HEK293 (cell line): ENCODE measurements around the gene ATXN2.

Experiments used
- GLIS2 ChIP-seq: fragments of 450-650 bp; formaldehyde crosslinking; IDR thresholded peaks from 2 replicates; pipeline ENCODE4 v1.5.1; 2016; ENCODE audit warnings: missing biosample characterization, missing genetic modification characterization
- IKZF3 ChIP-seq: fragments of 450-650 bp; IDR thresholded peaks from 2 replicates; pipeline ENCODE4 v1.5.0; 2018; ENCODE audit warnings: missing biosample characterization, mild to moderate bottlenecking, missing genetic modification characterization, moderate library complexity
- KLF10 ChIP-seq: fragments of 450-650 bp; IDR thresholded peaks from 2 replicates; pipeline ENCODE4 v1.5.1; 2018; ENCODE audit warnings: missing biosample characterization, mild to moderate bottlenecking, missing genetic modification characterization
- KLF16 ChIP-seq: fragments of 450-650 bp; formaldehyde crosslinking; IDR thresholded peaks from 2 replicates; pipeline ENCODE4 v1.5.1; 2017; ENCODE audit warnings: missing biosample characterization, missing genetic modification characterization
- OSR2 ChIP-seq: fragments of 450-650 bp; formaldehyde crosslinking; IDR thresholded peaks from 2 replicates; pipeline ENCODE4 v1.5.1; 2016; ENCODE audit warnings: missing biosample characterization, missing genetic modification characterization
- SCRT2 ChIP-seq: fragments of 450-650 bp; formaldehyde crosslinking; IDR thresholded peaks from 2 replicates; pipeline ENCODE4 v1.5.1; 2016; ENCODE audit warnings: missing biosample characterization, missing genetic modification characterization
- SP3 ChIP-seq: fragments of 450-650 bp; formaldehyde crosslinking; IDR thresholded peaks from 2 replicates; pipeline ENCODE4 v1.5.1; 2016; ENCODE audit warnings: missing biosample characterization, missing genetic modification characterization
- SP7 ChIP-seq: fragments of 450-650 bp; formaldehyde crosslinking; IDR thresholded peaks from 2 replicates; pipeline ENCODE4 v1.5.1; 2016; ENCODE audit warnings: missing biosample characterization, missing genetic modification characterization
- YY2 ChIP-seq: fragments of 450-650 bp; formaldehyde crosslinking; IDR thresholded peaks from 2 replicates; pipeline ENCODE4 v1.5.1; 2016; ENCODE audit warnings: missing biosample characterization, missing genetic modification characterization
- ZBTB8A ChIP-seq: fragments of 450-650 bp; formaldehyde crosslinking; IDR thresholded peaks from 2 replicates; pipeline ENCODE4 v1.5.1; 2016; ENCODE audit warnings: missing biosample characterization, missing genetic modification characterization
- ZNF341 ChIP-seq: fragments of 450-650 bp; formaldehyde crosslinking; IDR thresholded peaks from 2 replicates; pipeline ENCODE4; 2016; ENCODE audit warnings: low read depth, missing biosample characterization, missing genetic modification characterization
- ZNF366 ChIP-seq: fragments of 450-650 bp; formaldehyde crosslinking; conservative IDR thresholded peaks from 2 replicates; pipeline ENCODE4 v1.5.1; 2016; ENCODE audit warnings: missing biosample characterization, missing genetic modification characterization
- ZNF391 ChIP-seq: fragments of 450-650 bp; formaldehyde crosslinking; IDR thresholded peaks from 2 replicates; pipeline ENCODE4 v1.5.1; 2016; ENCODE audit warnings: low read depth, missing biosample characterization, missing genetic modification characterization, borderline replicate concordance
- ZNF76 ChIP-seq: fragments of 450-650 bp; formaldehyde crosslinking; IDR thresholded peaks from 2 replicates; pipeline ENCODE4; 2016; ENCODE audit warnings: low read depth, missing biosample characterization, missing genetic modification characterization, borderline replicate concordance
- TF ChIP-seq, protein P1 (sequence below): fragments of 450-650 bp; formaldehyde crosslinking; IDR thresholded peaks from 2 replicates; pipeline ENCODE4 v1.5.1; 2016; ENCODE audit warnings: missing biosample characterization, missing genetic modification characterization
- TF ChIP-seq, protein P2 (sequence below): fragments of 450-650 bp; formaldehyde crosslinking; IDR thresholded peaks from 2 replicates; pipeline ENCODE4 v1.5.1; 2017; ENCODE audit warnings: missing biosample characterization, mild to moderate bottlenecking, missing genetic modification characterization, moderate library complexity
- TF ChIP-seq, protein P3 (sequence below): fragments of 450-650 bp; formaldehyde crosslinking; IDR thresholded peaks from 2 replicates; pipeline ENCODE4 v1.5.1; 2016; ENCODE audit warnings: missing biosample characterization, missing genetic modification characterization, borderline replicate concordance
- TF ChIP-seq, protein P4 (sequence below): fragments of 450-650 bp; formaldehyde crosslinking; IDR thresholded peaks from 2 replicates; pipeline ENCODE4 v1.5.1; 2016; ENCODE audit warnings: missing biosample characterization, missing genetic modification characterization
- TF ChIP-seq, protein P5 (sequence below): fragments of 450-650 bp; formaldehyde crosslinking; IDR thresholded peaks from 2 replicates; pipeline ENCODE4 v1.5.1; 2016; ENCODE audit warnings: missing biosample characterization, missing genetic modification characterization

ATXN2 gene

DNA sequence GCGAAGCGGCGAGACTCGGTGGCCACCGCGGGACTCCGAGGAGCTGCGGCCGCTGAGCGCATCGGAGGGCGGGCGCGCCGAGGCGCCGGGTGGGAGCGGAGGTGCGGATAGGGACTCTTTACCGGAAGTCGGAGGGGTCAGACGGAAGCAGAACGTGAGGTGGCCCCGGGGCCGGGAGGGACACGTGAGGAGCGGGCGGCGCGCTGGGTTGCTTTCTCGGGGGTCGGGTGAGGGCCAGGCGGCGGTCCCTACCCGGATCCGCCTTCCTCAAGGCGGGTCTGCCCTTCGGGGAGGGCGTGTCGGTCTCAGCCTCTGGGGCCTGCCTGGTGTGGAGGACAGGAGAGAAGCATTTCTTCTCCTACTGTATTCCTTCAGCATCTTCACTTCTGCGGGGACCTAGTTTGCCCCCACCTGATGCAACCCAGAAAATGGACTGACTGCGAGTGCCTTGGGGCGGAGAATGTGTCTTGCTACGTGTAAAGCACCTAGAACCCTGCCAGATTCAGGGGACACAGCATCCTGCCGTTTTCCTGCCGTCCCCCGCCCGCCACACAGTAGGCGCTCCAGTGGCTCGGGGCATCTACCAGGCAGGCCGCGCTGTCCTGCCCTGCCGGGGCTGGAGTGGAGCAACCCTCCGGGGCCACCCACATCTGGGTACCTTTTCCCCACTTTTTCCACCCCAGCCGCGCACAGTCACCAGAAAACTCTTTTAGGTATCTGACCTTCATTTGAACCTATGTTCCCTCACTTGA lies 514 bp upstream of the ATXN2 start (continued):
- TF ChIP-seq, protein P1, sequence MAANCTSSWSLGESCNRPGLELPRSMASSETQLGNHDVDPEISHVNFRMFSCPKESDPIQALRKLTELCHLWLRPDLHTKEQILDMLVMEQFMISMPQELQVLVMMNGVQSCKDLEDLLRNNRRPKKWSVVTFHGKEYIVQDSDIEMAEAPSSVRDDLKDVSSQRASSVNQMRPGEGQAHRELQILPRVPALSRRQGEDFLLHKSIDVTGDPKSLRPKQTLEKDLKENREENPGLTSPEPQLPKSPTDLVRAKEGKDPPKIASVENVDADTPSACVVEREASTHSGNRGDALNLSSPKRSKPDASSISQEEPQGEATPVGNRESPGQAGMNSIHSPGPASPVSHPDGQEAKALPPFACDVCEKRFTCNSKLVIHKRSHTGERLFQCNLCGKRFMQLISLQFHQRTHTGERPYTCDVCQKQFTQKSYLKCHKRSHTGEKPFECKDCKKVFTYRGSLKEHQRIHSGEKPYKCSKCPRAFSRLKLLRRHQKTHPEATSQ, result peak; percentile 76; the same call in 1 of the 2 replicates
- TF ChIP-seq, protein P2, sequence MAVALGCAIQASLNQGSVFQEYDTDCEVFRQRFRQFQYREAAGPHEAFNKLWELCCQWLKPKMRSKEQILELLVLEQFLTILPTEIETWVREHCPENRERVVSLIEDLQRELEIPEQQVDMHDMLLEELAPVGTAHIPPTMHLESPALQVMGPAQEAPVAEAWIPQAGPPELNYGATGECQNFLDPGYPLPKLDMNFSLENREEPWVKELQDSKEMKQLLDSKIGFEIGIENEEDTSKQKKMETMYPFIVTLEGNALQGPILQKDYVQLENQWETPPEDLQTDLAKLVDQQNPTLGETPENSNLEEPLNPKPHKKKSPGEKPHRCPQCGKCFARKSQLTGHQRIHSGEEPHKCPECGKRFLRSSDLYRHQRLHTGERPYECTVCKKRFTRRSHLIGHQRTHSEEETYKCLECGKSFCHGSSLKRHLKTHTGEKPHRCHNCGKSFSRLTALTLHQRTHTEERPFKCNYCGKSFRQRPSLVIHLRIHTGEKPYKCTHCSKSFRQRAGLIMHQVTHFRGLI (tag by site-specific recombination), result no peak
- TF ChIP-seq ZNF366, result peak; percentile 84
- TF ChIP-seq YY2 (tag by site-specific recombination), result 0 out of 2 replicates have a peak, but pooled peaks have one; percentile 28
- TF ChIP-seq, protein P3, sequence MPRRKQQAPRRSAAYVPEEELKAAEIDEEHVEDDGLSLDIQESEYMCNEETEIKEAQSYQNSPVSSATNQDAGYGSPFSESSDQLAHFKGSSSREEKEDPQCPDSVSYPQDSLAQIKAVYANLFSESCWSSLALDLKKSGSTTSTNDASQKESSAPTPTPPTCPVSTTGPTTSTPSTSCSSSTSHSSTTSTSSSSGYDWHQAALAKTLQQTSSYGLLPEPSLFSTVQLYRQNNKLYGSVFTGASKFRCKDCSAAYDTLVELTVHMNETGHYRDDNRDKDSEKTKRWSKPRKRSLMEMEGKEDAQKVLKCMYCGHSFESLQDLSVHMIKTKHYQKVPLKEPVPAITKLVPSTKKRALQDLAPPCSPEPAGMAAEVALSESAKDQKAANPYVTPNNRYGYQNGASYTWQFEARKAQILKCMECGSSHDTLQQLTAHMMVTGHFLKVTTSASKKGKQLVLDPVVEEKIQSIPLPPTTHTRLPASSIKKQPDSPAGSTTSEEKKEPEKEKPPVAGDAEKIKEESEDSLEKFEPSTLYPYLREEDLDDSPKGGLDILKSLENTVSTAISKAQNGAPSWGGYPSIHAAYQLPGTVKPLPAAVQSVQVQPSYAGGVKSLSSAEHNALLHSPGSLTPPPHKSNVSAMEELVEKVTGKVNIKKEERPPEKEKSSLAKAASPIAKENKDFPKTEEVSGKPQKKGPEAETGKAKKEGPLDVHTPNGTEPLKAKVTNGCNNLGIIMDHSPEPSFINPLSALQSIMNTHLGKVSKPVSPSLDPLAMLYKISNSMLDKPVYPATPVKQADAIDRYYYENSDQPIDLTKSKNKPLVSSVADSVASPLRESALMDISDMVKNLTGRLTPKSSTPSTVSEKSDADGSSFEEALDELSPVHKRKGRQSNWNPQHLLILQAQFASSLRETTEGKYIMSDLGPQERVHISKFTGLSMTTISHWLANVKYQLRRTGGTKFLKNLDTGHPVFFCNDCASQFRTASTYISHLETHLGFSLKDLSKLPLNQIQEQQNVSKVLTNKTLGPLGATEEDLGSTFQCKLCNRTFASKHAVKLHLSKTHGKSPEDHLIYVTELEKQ (tag by site-specific recombination), result no peak; the same call in 1 of the 2 replicates
- peak; percentile 98 for TF ChIP-seq GLIS2
- TF ChIP-seq SP3, result peak; percentile 94
- peak; percentile 33 for TF ChIP-seq IKZF3 (tag by site-specific recombination)
- peak; percentile 98 for TF ChIP-seq SCRT2 (tag by site-specific recombination)
- TF ChIP-seq KLF16 (tag by site-specific recombination), result peak; percentile 99
- TF ChIP-seq OSR2, result peak; percentile 54
- peak; percentile 87 for TF ChIP-seq SP7
- TF ChIP-seq ZNF391 (tag by site-specific recombination), result peak; percentile 85; the same call in 1 of the 2 replicates
- TF ChIP-seq, protein P4, sequence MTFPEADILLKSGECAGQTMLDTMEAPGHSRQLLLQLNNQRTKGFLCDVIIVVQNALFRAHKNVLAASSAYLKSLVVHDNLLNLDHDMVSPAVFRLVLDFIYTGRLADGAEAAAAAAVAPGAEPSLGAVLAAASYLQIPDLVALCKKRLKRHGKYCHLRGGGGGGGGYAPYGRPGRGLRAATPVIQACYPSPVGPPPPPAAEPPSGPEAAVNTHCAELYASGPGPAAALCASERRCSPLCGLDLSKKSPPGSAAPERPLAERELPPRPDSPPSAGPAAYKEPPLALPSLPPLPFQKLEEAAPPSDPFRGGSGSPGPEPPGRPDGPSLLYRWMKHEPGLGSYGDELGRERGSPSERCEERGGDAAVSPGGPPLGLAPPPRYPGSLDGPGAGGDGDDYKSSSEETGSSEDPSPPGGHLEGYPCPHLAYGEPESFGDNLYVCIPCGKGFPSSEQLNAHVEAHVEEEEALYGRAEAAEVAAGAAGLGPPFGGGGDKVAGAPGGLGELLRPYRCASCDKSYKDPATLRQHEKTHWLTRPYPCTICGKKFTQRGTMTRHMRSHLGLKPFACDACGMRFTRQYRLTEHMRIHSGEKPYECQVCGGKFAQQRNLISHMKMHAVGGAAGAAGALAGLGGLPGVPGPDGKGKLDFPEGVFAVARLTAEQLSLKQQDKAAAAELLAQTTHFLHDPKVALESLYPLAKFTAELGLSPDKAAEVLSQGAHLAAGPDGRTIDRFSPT (tag by site-specific recombination), result peak; percentile 28; the same call in 1 of the 2 replicates
- TF ChIP-seq ZNF76 (tag by site-specific recombination), result peak; percentile 74; the same call in 1 of the 2 replicates
- TF ChIP-seq ZBTB8A (tag by site-specific recombination), result peak; percentile 98
- TF ChIP-seq, protein P5, sequence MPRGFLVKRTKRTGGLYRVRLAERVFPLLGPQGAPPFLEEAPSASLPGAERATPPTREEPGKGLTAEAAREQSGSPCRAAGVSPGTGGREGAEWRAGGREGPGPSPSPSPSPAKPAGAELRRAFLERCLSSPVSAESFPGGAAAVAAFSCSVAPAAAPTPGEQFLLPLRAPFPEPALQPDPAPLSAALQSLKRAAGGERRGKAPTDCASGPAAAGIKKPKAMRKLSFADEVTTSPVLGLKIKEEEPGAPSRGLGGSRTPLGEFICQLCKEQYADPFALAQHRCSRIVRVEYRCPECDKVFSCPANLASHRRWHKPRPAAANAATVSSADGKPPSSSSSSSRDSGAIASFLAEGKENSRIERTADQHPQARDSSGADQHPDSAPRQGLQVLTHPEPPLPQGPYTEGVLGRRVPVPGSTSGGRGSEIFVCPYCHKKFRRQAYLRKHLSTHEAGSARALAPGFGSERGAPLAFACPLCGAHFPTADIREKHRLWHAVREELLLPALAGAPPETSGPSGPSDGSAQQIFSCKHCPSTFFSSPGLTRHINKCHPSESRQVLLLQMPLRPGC (tag by site-specific recombination), result peak; percentile 55; the same call in 1 of the 2 replicates
- peak; percentile 77 for TF ChIP-seq ZNF341 (tag by site-specific recombination)
- TF ChIP-seq KLF10, result peak; percentile 52
